Gastroesophageal sphincter (tissue), 4 donors: Measurements from ENCODE around the gene BORCS5. TPM values are rescaled to one million over a fixed set of nuclear protein-coding genes. Genes with fewer than 3 reads are reported as not detected.

Experiments used
- ATAC-seq: fragments of 150-250 bp; one replicate; pipeline ENCODE4 v1.9.1; 2016; ENCODE audit warnings: mild to moderate bottlenecking, moderate library complexity
- H3K27ac ChIP-seq, 4 donors: fragments of 200-600 bp; sonication (generic) in 3 of 4; 1 replicate in 3 of 4; 2 replicates in 1 of 4; pipeline ENCODE4 v1.5.1; 2016 to 2019
- H3K27me3 ChIP-seq: fragments of 200-600 bp; sonication (generic); one replicate; pipeline ENCODE4 v1.5.1; 2019
- H3K36me3 ChIP-seq, 2 donors: fragments of 200-600 bp; sonication (generic); one replicate each; pipeline ENCODE4 v1.5.1; 2019; ENCODE audit warnings: control low read depth in 1 of 2
- H3K4me1 ChIP-seq, 3 donors: fragments of 200-600 bp; sonication (generic); 1 replicate in 2 of 3; 2 replicates in 1 of 3; pipeline ENCODE4 v1.5.1; 2016 to 2019; ENCODE audit warnings: control low read depth in 2 of 3
- H3K4me3 ChIP-seq, 2 donors: fragments of 200-600 bp; sonication (generic); one replicate each; pipeline ENCODE4 v1.5.1; 2019; ENCODE audit warnings: mild to moderate bottlenecking in 1 of 2, moderate library complexity in 1 of 2
- H3K9me3 ChIP-seq, 3 donors: fragments of 200-600 bp; sonication (generic); one replicate each; pipeline ENCODE4 v1.5.1; 2017 to 2019; ENCODE audit warnings: control low read depth in 2 of 3
- CTCF ChIP-seq, 4 experiments: fragments of 200-600 bp in 2 of 4; fragments of 450-650 bp in 2 of 4; sonication (generic) in 1 of 4; IDR thresholded peaks; one replicate each; pipeline ENCODE4 v1.5.1; 2017 to 2019; ENCODE audit warnings: antibody characterized with exemption in 4 of 4, mild to moderate bottlenecking in 2 of 4, moderate library complexity in 2 of 4
- EP300 ChIP-seq: sonication (generic); formaldehyde crosslinking; IDR thresholded peaks from one replicate; pipeline ENCODE4 v1.6.1; 2017; ENCODE audit warnings: antibody characterized with exemption, mild to moderate bottlenecking
- POLR2A ChIP-seq, 2 donors: fragments of 450-650 bp; IDR thresholded peaks; one replicate each; pipeline ENCODE4 v1.6.1; 2017; ENCODE audit warnings: antibody characterized with exemption in 2 of 2, mild to moderate bottlenecking in 2 of 2, moderate library complexity in 1 of 2
- POLR2AphosphoS5 ChIP-seq: sonication (generic); formaldehyde crosslinking; IDR thresholded peaks from one replicate; pipeline ENCODE4 v1.6.1; 2017; ENCODE audit warnings: antibody characterized with exemption
- WGBS, 2 donors: methylation state at CpG; one replicate each; pipeline ENCODE4 v1.1.5; 2018; ENCODE audit warnings: low coverage in 1 of 2; 5-methylcytosine and 5-hydroxymethylcytosine counted together
- total RNA-seq, 4 donors: library from RNA; depleted of rRNA; stranded (reverse); fragments of >200 nt; gene quantifications; one replicate each; pipeline ENCODE4 v1.1.0, GENCODE V29; 2016

The BORCS5 gene
- total RNA-seq, 4 donors from 2014 or later: 10.5 to 29.1 (median 19.0) TPM

- ATAC-seq: no peak
- H3K27me3 ChIP-seq: no peaks in the 10 kb centered on the region
- no peak overlapping the region for H3K4me3 ChIP-seq
- H3K36me3 ChIP-seq: peaks cover 0 to 4% of the 10 kb centered on the region in 2 donors
- WGBS, 2 donors: 73 to 85% methylated on average over 5 of the region's 9 CpGs
- peaks cover 5 to 40% (median 15%) of the 10 kb centered on the region in 3 donors for H3K4me1 ChIP-seq
- TF ChIP-seq POLR2A (IDR thresholded peaks at IDR 0.05): no peak
- no peaks in the 10 kb centered on the region for H3K9me3 ChIP-seq
- H3K27ac ChIP-seq: no peak overlapping the region
Measured at GRCh38 chr12:12503384-12504078, 146.7 kb downstream of the BORCS5 start.

GRCh38 chr12:12505544-12506495 lies 148.9 kb downstream of the BORCS5 start:
- TF ChIP-seq EP300 (no peak), POLR2AphosphoS5 (peak; percentile 74)
- H3K27me3 ChIP-seq: no peaks in the 10 kb centered on the region
- 25 to 62% methylated on average over 10 to 11 of the region's 11 CpGs for WGBS, 2 donors
- H3K9me3 ChIP-seq: no peaks in the 10 kb centered on the region
- H3K4me1 ChIP-seq: peaks cover 5 to 45% (median 15%) of the 10 kb centered on the region in 3 donors
- peak overlapping the region; percentile 51 to 69 (median 66) for H3K27ac ChIP-seq
- ATAC-seq: peak; percentile 82
- H3K36me3 ChIP-seq: no peaks in the 10 kb centered on the region
- peak overlapping the region; percentile 15 to 16 for H3K4me3 ChIP-seq

GRCh38 chr12:12506496-12506890 lies 149.6 kb downstream of the BORCS5 start:
- peak overlapping the region; percentile 51 to 69 (median 66) for H3K27ac ChIP-seq
- no peaks in the 10 kb centered on the region for H3K27me3 ChIP-seq
- ATAC-seq: no peak
- H3K4me1 ChIP-seq: peaks cover 5 to 45% (median 15%) of the 10 kb centered on the region in 3 donors
- 37 to 50% methylated on average over 3 of the region's 3 CpGs for WGBS, 2 donors
- TF ChIP-seq POLR2A (IDR thresholded peaks at IDR 0.05) (no peak), POLR2AphosphoS5 (no peak), EP300 (no peak), CTCF (IDR thresholded peaks at IDR 0.05) (no peak)
- no peaks in the 10 kb centered on the region for H3K36me3 ChIP-seq
- no peaks in the 10 kb centered on the region for H3K9me3 ChIP-seq
- H3K4me3 ChIP-seq: peak overlapping the region; percentile 15 to 16

- H3K4me3 ChIP-seq: no peak overlapping the region
- peak overlapping the region in 2 of 4 donors; percentile 67 to 69 for H3K27ac ChIP-seq
- 48 to 83% methylated on average over 1 of the region's 1 CpG for WGBS, 2 donors
- no peaks in the 10 kb centered on the region for H3K9me3 ChIP-seq
- peaks cover 5 to 49% (median 15%) of the 10 kb centered on the region in 3 donors for H3K4me1 ChIP-seq
- H3K36me3 ChIP-seq: no peaks in the 10 kb centered on the region
- TF ChIP-seq POLR2A (IDR thresholded peaks at IDR 0.05): no peak
- TF ChIP-seq POLR2AphosphoS5: no peak
- no peak for TF ChIP-seq CTCF (IDR thresholded peaks at IDR 0.05)
- H3K27me3 ChIP-seq: no peaks in the 10 kb centered on the region
- ATAC-seq: no peak
Measured at GRCh38 chr12:12507121-12507520, 150.2 kb downstream of the BORCS5 start.

GRCh38 chr12:12508612-12509011 lies 151.7 kb downstream of the BORCS5 start:
- H3K4me3 ChIP-seq: no peak overlapping the region
- H3K4me1 ChIP-seq: peaks cover 5 to 62% (median 15%) of the 10 kb centered on the region in 3 donors
- no peaks in the 10 kb centered on the region for H3K36me3 ChIP-seq
- no peak for TF ChIP-seq POLR2A (IDR thresholded peaks at IDR 0.05)
- TF ChIP-seq CTCF (IDR thresholded peaks at IDR 0.05): no peak
- TF ChIP-seq EP300: no peak
- no peak for TF ChIP-seq POLR2AphosphoS5
- H3K9me3 ChIP-seq: no peaks in the 10 kb centered on the region
- H3K27ac ChIP-seq: no peak overlapping the region
- no peaks in the 10 kb centered on the region for H3K27me3 ChIP-seq
- WGBS, 2 donors: 83 to 89% methylated on average over 2 of the region's 2 CpGs
- ATAC-seq: peak; percentile 35
